CD4-positive, CD25-positive, alpha-beta regulatory T cell (primary cell): ENCODE data around the gene APBB2. TPM values are rescaled to one million over a fixed set of nuclear protein-coding genes. Genes with fewer than 3 reads are reported as not detected.
"Not testable (repeated sequence)": the region's sequence is repeated elsewhere in the genome, so short reads cannot be mapped to it uniquely, and the experiment has no call there.

ENCODE experiments used
- ATAC-seq, 2 donors: fragments of 150-1000 bp; cut with Tn5 transposase; one replicate each; pipeline ENCODE4 v1.10.0; 2021; ENCODE audit warnings: low read depth in 2 of 2, moderate number of reproducible peaks in 2 of 2, moderate library complexity in 1 of 2
- DNase-seq, 3 donors: peaks; one replicate each; pipeline versions ENCODE4 v3.0.0 to v3.0.0-alpha.2; 2012 to 2022; ENCODE audit warnings: mixed read lengths in 1 of 3
- H3K27ac ChIP-seq: one replicate; pipeline ENCODE4 v1.7.0; 2013; ENCODE audit warnings: mild to moderate bottlenecking, low read length; ENCODE audit not compliant: insufficient read depth, poor library complexity, severe bottlenecking
- H3K27me3 ChIP-seq: one replicate; pipeline ENCODE4 v1.7.0; 2013; ENCODE audit warnings: low read length; ENCODE audit not compliant: control insufficient read depth, insufficient read depth
- H3K36me3 ChIP-seq: one replicate; pipeline ENCODE4 v1.7.0; 2013; ENCODE audit warnings: mild to moderate bottlenecking, low read length, moderate library complexity; ENCODE audit not compliant: control insufficient read depth, insufficient read depth
- H3K4me1 ChIP-seq: 2 replicates; pipeline ENCODE4 v1.7.0; 2013; ENCODE audit warnings: mild to moderate bottlenecking, low read length; ENCODE audit not compliant: insufficient read depth, control insufficient read depth, poor library complexity, severe bottlenecking
- H3K4me3 ChIP-seq: one replicate; pipeline ENCODE4 v1.7.0; 2013; ENCODE audit warnings: low read depth, mild to moderate bottlenecking, low read length, moderate library complexity
- H3K9me3 ChIP-seq, 2 experiments: 1 replicate in 1 of 2; 2 replicates in 1 of 2; pipeline ENCODE4 v1.7.0; 2013; ENCODE audit warnings: low read length in 2 of 2, mild to moderate bottlenecking in 1 of 2, moderate library complexity in 1 of 2; ENCODE audit not compliant: control insufficient read depth in 2 of 2
- H3K27ac Mint-ChIP-seq, 3 donors: one replicate each; pipeline ENCODE4 v1.8.0; 2020 to 2022; ENCODE audit warnings: mild to moderate bottlenecking in 3 of 3, mixed read lengths in 3 of 3, moderate library complexity in 2 of 3
- H3K27me3 Mint-ChIP-seq: one replicate; pipeline ENCODE4 v1.8.0; 2022; ENCODE audit warnings: mild to moderate bottlenecking, mixed read lengths
- H3K36me3 Mint-ChIP-seq: one replicate; pipeline ENCODE4 v1.8.0; 2020; ENCODE audit warnings: mixed read lengths
- H3K4me1 Mint-ChIP-seq, 4 donors: one replicate each; pipeline ENCODE4 v1.8.0; 2020 to 2022; ENCODE audit warnings: mixed read lengths in 4 of 4, mild to moderate bottlenecking in 1 of 4
- H3K4me3 Mint-ChIP-seq, 4 donors: one replicate each; pipeline ENCODE4 v1.8.0; 2020 to 2022; ENCODE audit warnings: mild to moderate bottlenecking in 4 of 4, mixed read lengths in 4 of 4, moderate library complexity in 3 of 4
- H3K9me3 Mint-ChIP-seq, 7 donors: one replicate each; pipeline ENCODE4 v1.8.0; 2020 to 2022; ENCODE audit warnings: mixed read lengths in 7 of 7, mild to moderate bottlenecking in 3 of 7, moderate library complexity in 2 of 7
- polyA plus RNA-seq, 4 donors: library from polyadenylated mRNA; unstranded; fragments of 300-500 nt; fragmentation: Illumina TruSeq; gene quantifications; one replicate each; pipeline ENCODE4 v1.2.3, GENCODE V29; 2021
- total RNA-seq: library from RNA; stranded (reverse); gene quantifications from one replicate; pipeline ENCODE4 v1.2.3, GENCODE V29; 2022

The APBB2 gene
- total and polyA plus RNA-seq, 5 donors from 2014 or later: not detected

DNA sequence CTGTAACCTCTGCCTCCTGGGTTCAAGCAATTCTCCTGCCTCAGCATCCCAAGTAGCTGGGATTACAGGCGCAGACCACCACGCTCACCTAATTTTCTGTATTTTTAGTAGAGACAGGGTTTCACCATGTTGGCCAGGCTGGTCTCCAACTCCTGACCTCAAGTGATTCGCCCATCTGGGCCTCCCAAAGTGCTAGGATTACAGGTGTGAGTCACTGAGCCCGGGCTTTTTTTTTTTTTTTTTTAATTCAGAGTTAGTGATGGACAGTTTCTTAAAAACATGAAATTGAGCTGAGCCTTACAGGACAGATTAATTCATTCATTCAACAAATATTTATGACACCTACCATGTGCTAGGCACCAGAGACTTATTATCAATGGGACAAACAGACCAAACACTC is 313.8 kb downstream of the APBB2 start:
- H3K4me1 Mint-ChIP-seq, H3K36me3 Mint-ChIP-seq, H3K27me3 ChIP-seq, H3K36me3 ChIP-seq, H3K4me3 Mint-ChIP-seq, H3K4me3 ChIP-seq, H3K9me3 Mint-ChIP-seq, H3K27ac Mint-ChIP-seq, ATAC-seq, DNase-seq, H3K27ac ChIP-seq, H3K9me3 ChIP-seq, H3K27me3 Mint-ChIP-seq, H3K4me1 ChIP-seq: not testable (repeated sequence)

DNA sequence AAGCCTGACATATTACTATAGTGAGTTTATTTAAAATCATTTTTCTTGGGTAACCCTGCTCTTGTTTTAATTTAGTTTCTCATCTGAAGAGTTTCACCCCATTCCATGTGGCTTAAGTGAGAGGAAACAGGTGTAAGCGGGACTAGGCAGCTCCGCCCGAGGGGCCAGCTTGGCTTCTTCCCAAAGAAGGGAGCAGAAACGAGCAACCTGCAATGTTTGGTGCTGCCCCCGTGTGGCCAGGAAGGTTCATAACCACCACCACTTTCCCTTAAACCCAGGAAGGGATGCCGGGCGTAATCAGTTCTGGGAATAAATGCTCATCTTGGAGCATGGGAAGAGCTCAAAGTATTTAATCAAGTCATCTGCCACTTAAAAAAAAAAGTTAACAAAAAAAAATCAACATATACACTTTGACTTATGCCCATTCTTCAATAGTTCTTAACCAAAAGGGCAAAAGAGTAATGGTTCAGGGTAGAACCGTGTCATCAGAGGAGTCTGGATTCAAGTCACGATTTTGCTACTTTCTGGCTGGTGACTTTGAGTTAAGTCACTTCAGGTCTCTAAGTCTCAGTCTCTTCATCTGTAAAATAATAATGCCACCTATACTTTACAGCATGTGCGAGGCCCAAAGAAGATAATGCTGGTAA is 316.7 kb downstream of the APBB2 start:
- Histone ChIP-seq H3K9me3 (no peaks in the 10 kb centered on the region), H3K36me3 (no peaks in the 10 kb centered on the region), H3K4me1 (peaks cover 4% of the 10 kb centered on the region), H3K4me3 (peak overlapping the region; percentile 16), H3K27me3 (no peaks in the 10 kb centered on the region), H3K27ac (no peak overlapping the region)
- no peaks in the 10 kb centered on the region for H3K36me3 Mint-ChIP-seq
- ATAC-seq (peak; percentile 38 to 53), DNase-seq (peak; percentile 17 to 60 (median 34))
- peak overlapping the region in 2 of 4 donors; percentile 42 to 68 for H3K4me3 Mint-ChIP-seq
- peak overlapping the region in 1 of 3 donors; percentile 31 for H3K27ac Mint-ChIP-seq
- H3K27me3 Mint-ChIP-seq: peaks cover 10% of the 10 kb centered on the region
- H3K9me3 Mint-ChIP-seq: no peaks in the 10 kb centered on the region
- H3K4me1 Mint-ChIP-seq: peaks cover 0 to 6% (median 4%) of the 10 kb centered on the region in 4 donors

DNA sequence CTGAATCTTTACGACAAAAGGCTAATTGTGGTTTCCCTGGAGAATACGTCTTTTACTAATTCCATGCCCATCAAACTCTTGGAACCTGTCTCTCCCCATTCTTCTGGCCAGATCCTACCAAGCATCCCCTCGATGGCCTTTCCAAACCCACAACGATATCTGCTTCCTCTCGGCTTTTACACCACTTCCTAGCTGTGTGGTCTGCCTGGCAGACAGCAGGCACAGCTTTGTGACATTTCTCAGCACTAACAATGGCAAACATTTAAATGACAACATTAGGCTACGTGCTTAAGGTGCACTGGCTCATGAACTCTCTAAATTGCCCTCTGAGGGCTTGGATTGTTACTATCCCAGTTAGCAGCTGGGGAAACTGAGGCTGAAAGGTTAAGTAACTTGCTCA is 323.6 kb downstream of the APBB2 start:
- Histone ChIP-seq H3K4me3 (no peak overlapping the region), H3K4me1 (no peaks in the 10 kb centered on the region), H3K27me3 (no peaks in the 10 kb centered on the region), H3K9me3 (no peaks in the 10 kb centered on the region), H3K27ac (no peak overlapping the region), H3K36me3 (no peaks in the 10 kb centered on the region)
- no peak overlapping the region for H3K27ac Mint-ChIP-seq
- DNase-seq (no peak), ATAC-seq (no peak)
- no peaks in the 10 kb centered on the region for H3K9me3 Mint-ChIP-seq
- H3K4me3 Mint-ChIP-seq: no peak overlapping the region
- no peaks in the 10 kb centered on the region for H3K36me3 Mint-ChIP-seq
- no peaks in the 10 kb centered on the region for H3K4me1 Mint-ChIP-seq
- H3K27me3 Mint-ChIP-seq: peaks cover 15% of the 10 kb centered on the region

DNA sequence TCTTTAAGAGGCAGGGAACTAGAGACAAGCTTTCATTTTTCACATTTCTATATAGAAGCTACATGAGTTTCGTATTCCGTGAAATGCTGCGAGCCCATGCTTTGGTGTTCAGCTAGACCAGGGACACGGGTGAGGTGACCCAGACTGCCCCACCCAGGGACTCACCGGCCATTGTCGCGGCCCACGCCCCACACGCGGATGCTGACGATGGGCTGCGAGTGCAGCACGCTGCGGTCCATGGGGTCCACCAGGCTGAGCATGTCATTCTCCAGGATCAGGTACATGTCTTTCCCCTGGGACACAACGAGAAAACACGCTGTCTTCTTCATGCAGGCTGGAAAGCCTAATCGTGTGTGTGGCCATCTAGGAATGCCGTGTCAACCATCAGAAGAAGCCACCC is 324.1 kb downstream of the APBB2 start:
- H3K27ac Mint-ChIP-seq: no peak overlapping the region
- no peaks in the 10 kb centered on the region for H3K36me3 Mint-ChIP-seq
- peaks cover 16% of the 10 kb centered on the region for H3K27me3 Mint-ChIP-seq
- Histone ChIP-seq H3K27me3 (no peaks in the 10 kb centered on the region), H3K27ac (no peak overlapping the region), H3K36me3 (no peaks in the 10 kb centered on the region), H3K4me3 (no peak overlapping the region), H3K4me1 (no peaks in the 10 kb centered on the region), H3K9me3 (no peaks in the 10 kb centered on the region)
- H3K9me3 Mint-ChIP-seq: no peaks in the 10 kb centered on the region
- DNase-seq (no peak), ATAC-seq (no peak)
- H3K4me1 Mint-ChIP-seq: no peaks in the 10 kb centered on the region
- no peak overlapping the region for H3K4me3 Mint-ChIP-seq

DNA sequence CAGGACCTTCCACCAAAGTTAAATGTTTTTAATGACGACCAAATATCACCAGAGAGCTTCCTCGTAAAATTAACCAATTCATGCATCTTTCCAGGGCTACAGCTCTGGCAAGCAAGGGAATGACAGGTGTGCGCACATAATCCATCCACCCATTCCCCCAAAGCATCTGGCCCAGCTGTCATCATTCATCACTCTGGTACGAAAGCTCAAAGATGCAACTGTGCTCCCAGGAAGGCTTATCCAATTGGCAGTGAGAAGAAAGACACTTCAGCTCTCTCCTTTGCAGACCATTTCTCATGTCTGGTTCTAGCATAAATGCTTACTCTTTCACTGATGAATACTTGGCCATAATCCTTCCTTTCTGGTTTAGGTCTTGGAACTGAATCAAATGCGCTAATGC is 325.4 kb downstream of the APBB2 start:
- Mint-ChIP-seq H3K9me3 (no peaks in the 10 kb centered on the region), H3K4me1 (no peaks in the 10 kb centered on the region), H3K4me3 (no peak overlapping the region), H3K27me3 (peaks cover 21% of the 10 kb centered on the region), H3K27ac (no peak overlapping the region), H3K36me3 (no peaks in the 10 kb centered on the region)
- ATAC-seq: no peak
- H3K9me3 ChIP-seq: no peaks in the 10 kb centered on the region
- DNase-seq: no peak
- no peaks in the 10 kb centered on the region for H3K27me3 ChIP-seq
- H3K4me1 ChIP-seq: no peaks in the 10 kb centered on the region
- H3K4me3 ChIP-seq: no peak overlapping the region
- no peaks in the 10 kb centered on the region for H3K36me3 ChIP-seq
- H3K27ac ChIP-seq: no peak overlapping the region

DNA sequence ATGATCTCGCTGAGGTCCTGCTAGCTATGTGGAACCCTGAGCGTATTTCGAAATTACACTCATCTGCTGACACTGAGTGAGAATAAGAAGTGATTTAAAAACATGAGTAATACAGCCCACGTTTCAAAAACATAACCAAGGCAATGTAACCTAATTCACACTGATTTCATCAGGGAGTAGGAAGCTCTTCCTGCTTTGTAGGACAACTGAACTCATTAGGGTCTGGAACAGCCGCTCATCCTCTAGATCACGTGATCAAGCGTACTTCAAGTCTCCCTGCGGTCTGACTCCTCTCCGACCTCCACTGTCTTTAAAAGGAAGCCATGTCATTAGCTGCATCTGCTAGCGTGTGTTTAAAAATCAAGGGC is 326.6 kb downstream of the APBB2 start:
- Mint-ChIP-seq H3K36me3 (no peaks in the 10 kb centered on the region), H3K4me3 (no peak overlapping the region), H3K27me3 (peaks cover 23% of the 10 kb centered on the region), H3K27ac (no peak overlapping the region), H3K4me1 (no peaks in the 10 kb centered on the region), H3K9me3 (no peaks in the 10 kb centered on the region)
- H3K27ac ChIP-seq: no peak overlapping the region
- ATAC-seq (no peak), DNase-seq (no peak)
- no peaks in the 10 kb centered on the region for H3K36me3 ChIP-seq
- no peaks in the 10 kb centered on the region for H3K9me3 ChIP-seq
- H3K4me1 ChIP-seq: no peaks in the 10 kb centered on the region
- H3K27me3 ChIP-seq: no peaks in the 10 kb centered on the region
- H3K4me3 ChIP-seq: no peak overlapping the region

DNA sequence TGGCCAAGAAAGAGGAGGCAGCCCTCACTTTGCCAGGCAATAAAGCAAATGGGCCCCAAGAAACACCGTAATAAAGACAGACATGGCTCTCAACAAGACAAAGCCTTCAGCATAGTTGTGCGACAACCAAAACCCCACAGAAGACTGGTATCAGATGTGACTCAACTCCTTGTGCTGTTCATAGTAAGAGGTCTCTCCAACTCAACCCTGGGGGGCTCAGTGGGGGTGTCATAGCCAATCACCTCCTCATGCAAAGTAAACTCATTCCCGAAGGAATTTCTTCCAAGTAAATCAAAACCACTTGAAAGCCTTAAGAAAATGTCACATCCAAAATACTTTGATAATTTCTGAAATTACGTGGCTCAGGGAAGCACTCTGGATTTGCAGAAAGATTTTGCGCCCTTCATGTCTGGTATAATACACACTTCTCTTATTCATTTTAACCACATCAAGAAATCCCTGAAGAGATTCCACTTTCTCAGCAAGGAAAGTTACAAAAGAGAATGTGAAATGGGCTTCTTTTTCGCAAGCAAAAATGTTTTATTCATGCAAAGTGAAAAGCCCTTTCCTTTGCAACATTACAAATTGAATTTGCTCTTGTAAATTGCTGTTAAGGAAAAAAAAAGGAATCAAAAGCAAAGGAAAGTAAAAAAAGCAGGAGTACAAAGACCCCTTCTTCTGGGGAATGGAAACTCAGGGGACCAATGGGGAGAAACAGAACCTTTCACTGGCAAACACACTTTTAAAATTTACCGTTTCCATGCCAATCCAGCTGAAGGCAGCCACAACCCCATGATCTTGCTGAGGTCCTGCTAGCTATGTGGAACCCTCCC is 327.2 kb downstream of the APBB2 start:
- Histone ChIP-seq H3K9me3 (no peaks in the 10 kb centered on the region), H3K4me3 (no peak overlapping the region), H3K36me3 (no peaks in the 10 kb centered on the region), H3K4me1 (no peaks in the 10 kb centered on the region), H3K27ac (no peak overlapping the region), H3K27me3 (no peaks in the 10 kb centered on the region)
- Mint-ChIP-seq H3K27ac (no peak overlapping the region), H3K36me3 (no peaks in the 10 kb centered on the region), H3K4me3 (no peak overlapping the region), H3K27me3 (peaks cover 19% of the 10 kb centered on the region), H3K4me1 (no peaks in the 10 kb centered on the region), H3K9me3 (no peaks in the 10 kb centered on the region)
- no peak for ATAC-seq
- no peak for DNase-seq

DNA sequence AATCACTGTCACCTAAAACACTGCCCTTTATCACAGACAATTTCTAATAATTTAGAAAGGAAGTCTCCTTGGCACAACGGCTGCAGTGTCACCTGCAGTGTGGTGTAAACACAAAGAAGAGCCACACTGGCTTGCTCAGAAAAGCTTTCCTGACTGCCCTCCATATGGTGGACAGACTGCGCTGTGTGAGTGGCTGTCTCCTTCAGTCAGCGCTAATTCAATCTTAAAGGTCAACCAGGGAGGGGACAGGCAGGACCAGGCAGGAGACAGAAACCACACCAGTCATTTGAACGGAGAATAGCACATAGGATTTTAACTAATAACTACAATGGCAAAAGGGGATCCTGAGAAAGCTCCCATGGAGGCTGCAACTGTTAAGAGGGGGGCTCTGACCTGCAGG is 332.5 kb downstream of the APBB2 start:
- Histone ChIP-seq H3K4me1 (no peaks in the 10 kb centered on the region), H3K27ac (no peak overlapping the region), H3K27me3 (peaks cover 2% of the 10 kb centered on the region), H3K9me3 (no peaks in the 10 kb centered on the region), H3K4me3 (no peak overlapping the region), H3K36me3 (no peaks in the 10 kb centered on the region)
- no peak for ATAC-seq
- H3K4me1 Mint-ChIP-seq: no peaks in the 10 kb centered on the region
- H3K9me3 Mint-ChIP-seq: no peaks in the 10 kb centered on the region
- H3K27me3 Mint-ChIP-seq: peaks cover 12% of the 10 kb centered on the region
- DNase-seq: no peak
- H3K27ac Mint-ChIP-seq: no peak overlapping the region
- H3K36me3 Mint-ChIP-seq: no peaks in the 10 kb centered on the region
- no peak overlapping the region for H3K4me3 Mint-ChIP-seq
